IPS-NIHi7 (cell line): ENCODE measurements around the gene TINCR.
"Not testable (repeated sequence)": the region's sequence is repeated elsewhere in the genome, so short reads cannot be mapped to it uniquely, and the experiment has no call there.

ENCODE experiments used
- DNase-seq: peaks from one replicate; pipeline ENCODE4 v3.0.0; 2012; ENCODE audit warnings: mixed read lengths; ENCODE audit errors: extremely low spot score

TINCR gene

GRCh38 chr19:5558101-5558621 lies 9.6 kb downstream of the TINCR start:
- no peak for DNase-seq

GRCh38 chr19:5557691-5558090 lies 10.1 kb downstream of the TINCR start:
- no peak for DNase-seq

- DNase-seq = no peak
These were observed 12.9 kb downstream of the TINCR start for GRCh38 chr19:5554828-5555227.

GRCh38 chr19:5553892-5554291 lies 13.9 kb downstream of the TINCR start:
- DNase-seq = no peak

GRCh38 chr19:5547881-5548280 lies 19.9 kb downstream of the TINCR start:
- peak; percentile 76 for DNase-seq

- no peak for DNase-seq
These were observed 21.8 kb downstream of the TINCR start for GRCh38 chr19:5545984-5546383.

- DNase-seq = no peak
These were observed 22.7 kb downstream of the TINCR start for GRCh38 chr19:5545051-5545450.

- peak; percentile 53 for DNase-seq
These were observed 25.1 kb downstream of the TINCR start for GRCh38 chr19:5542665-5543064.

GRCh38 chr19:5541456-5541855 lies 26.3 kb downstream of the TINCR start:
- no peak for DNase-seq

- no peak for DNase-seq
These were observed 27.5 kb downstream of the TINCR start for GRCh38 chr19:5540208-5540607.

GRCh38 chr19:5537870-5538269 lies 29.9 kb downstream of the TINCR start:
- no peak for DNase-seq

- not testable (repeated sequence) for DNase-seq
These were observed 30.7 kb downstream of the TINCR start for GRCh38 chr19:5536982-5537579.

GRCh38 chr19:5536337-5536894 lies 31.3 kb downstream of the TINCR start:
- DNase-seq = peak; percentile 94

GRCh38 chr19:5534787-5535586 lies 32.8 kb downstream of the TINCR start:
- peak; percentile 34 for DNase-seq

GRCh38 chr19:5533257-5533656 lies 34.5 kb downstream of the TINCR start:
- no peak for DNase-seq

GRCh38 chr19:5530701-5531100 lies 37.1 kb downstream of the TINCR start:
- DNase-seq = no peak

- no peak for DNase-seq
These were observed 41.1 kb downstream of the TINCR start for GRCh38 chr19:5526691-5527090.

GRCh38 chr19:5524081-5524480 lies 43.7 kb downstream of the TINCR start:
- DNase-seq = no peak

GRCh38 chr19:5522106-5522505 lies 45.6 kb downstream of the TINCR start:
- DNase-seq = no peak

- DNase-seq = no peak
These were observed 47.3 kb downstream of the TINCR start for GRCh38 chr19:5520501-5520900.

GRCh38 chr19:5519076-5519475 lies 48.7 kb downstream of the TINCR start:
- DNase-seq = no peak

GRCh38 chr19:5515737-5516136 lies 52.0 kb downstream of the TINCR start:
- peak; percentile 57 for DNase-seq

- no peak for DNase-seq
These were observed 53.8 kb downstream of the TINCR start for GRCh38 chr19:5514001-5514400.
